Amygdala (tissue), 56 donors: Measurements from ENCODE around the gene FSHR.

Experiments
- DNase-seq, 56 donors: peaks; one replicate each; lab custom pipeline; 2025; lab: John Stamatoyannopoulos, UW

Gene FSHR

GRCh38 chr2:49035481-49035880, 118.8 kb downstream of the FSHR start:
- no peak for DNase-seq

- DNase-seq: no peak
Measured at GRCh38 chr2:49033394-49034185, 120.7 kb downstream of the FSHR start.

GRCh38 chr2:49032936-49033335, 121.4 kb downstream of the FSHR start:
- DNase-seq: no peak

- no peak for DNase-seq
Measured at GRCh38 chr2:49032126-49032525, 122.2 kb downstream of the FSHR start.

GRCh38 chr2:49029406-49029805, 124.9 kb downstream of the FSHR start:
- no peak for DNase-seq

GRCh38 chr2:49028101-49028500, 126.2 kb downstream of the FSHR start:
- DNase-seq: no peak

GRCh38 chr2:49026706-49027105, 127.6 kb downstream of the FSHR start:
- no peak for DNase-seq

- no peak for DNase-seq
Measured at GRCh38 chr2:49021271-49021670, 133.0 kb downstream of the FSHR start.

- peak in 2 of 56 donors; percentile 2 to 15 for DNase-seq
Measured at GRCh38 chr2:49005261-49005660, 149.1 kb downstream of the FSHR start.

GRCh38 chr2:49004036-49004626, 150.2 kb downstream of the FSHR start:
- peak in 9 of 56 donors; percentile 6 to 64 (median 9) for DNase-seq

- no peak for DNase-seq
Measured at GRCh38 chr2:49003201-49003600, 151.1 kb downstream of the FSHR start.

GRCh38 chr2:49002750-49003149, 151.6 kb downstream of the FSHR start:
- peak in 3 of 56 donors; percentile 12 to 35 (median 13) for DNase-seq

- DNase-seq: no peak
Measured at GRCh38 chr2:49000695-49001094, 153.6 kb downstream of the FSHR start.

GRCh38 chr2:48998449-48998848, 155.9 kb downstream of the FSHR start:
- DNase-seq: no peak

- DNase-seq: no peak
Measured at GRCh38 chr2:48993576-48993975, 160.7 kb downstream of the FSHR start.

- DNase-seq: no peak
Measured at GRCh38 chr2:48991415-48992131, 162.7 kb downstream of the FSHR start.

GRCh38 chr2:48984922-48985321, 169.4 kb downstream of the FSHR start:
- DNase-seq: no peak

GRCh38 chr2:48983551-48983950, 170.8 kb downstream of the FSHR start:
- DNase-seq: no peak

- no peak for DNase-seq
Measured at GRCh38 chr2:48982887-48983435, 171.4 kb downstream of the FSHR start.

GRCh38 chr2:48980846-48981245, 173.5 kb downstream of the FSHR start:
- DNase-seq: no peak

- no peak for DNase-seq
Measured at GRCh38 chr2:48979691-48980090, 174.6 kb downstream of the FSHR start.
